Embryonic facial prominence (tissue), 1 donor: ENCODE data around the gene DLG4.
A peak's percentile ranks its signal among the peaks of the same experiment; 100 is the strongest.

Experiments used
- DNase-seq: peaks from one replicate; pipeline ENCODE4 v3.0.0-alpha.2; 2016; ENCODE audit errors: extremely low spot score

Gene DLG4

DNA sequence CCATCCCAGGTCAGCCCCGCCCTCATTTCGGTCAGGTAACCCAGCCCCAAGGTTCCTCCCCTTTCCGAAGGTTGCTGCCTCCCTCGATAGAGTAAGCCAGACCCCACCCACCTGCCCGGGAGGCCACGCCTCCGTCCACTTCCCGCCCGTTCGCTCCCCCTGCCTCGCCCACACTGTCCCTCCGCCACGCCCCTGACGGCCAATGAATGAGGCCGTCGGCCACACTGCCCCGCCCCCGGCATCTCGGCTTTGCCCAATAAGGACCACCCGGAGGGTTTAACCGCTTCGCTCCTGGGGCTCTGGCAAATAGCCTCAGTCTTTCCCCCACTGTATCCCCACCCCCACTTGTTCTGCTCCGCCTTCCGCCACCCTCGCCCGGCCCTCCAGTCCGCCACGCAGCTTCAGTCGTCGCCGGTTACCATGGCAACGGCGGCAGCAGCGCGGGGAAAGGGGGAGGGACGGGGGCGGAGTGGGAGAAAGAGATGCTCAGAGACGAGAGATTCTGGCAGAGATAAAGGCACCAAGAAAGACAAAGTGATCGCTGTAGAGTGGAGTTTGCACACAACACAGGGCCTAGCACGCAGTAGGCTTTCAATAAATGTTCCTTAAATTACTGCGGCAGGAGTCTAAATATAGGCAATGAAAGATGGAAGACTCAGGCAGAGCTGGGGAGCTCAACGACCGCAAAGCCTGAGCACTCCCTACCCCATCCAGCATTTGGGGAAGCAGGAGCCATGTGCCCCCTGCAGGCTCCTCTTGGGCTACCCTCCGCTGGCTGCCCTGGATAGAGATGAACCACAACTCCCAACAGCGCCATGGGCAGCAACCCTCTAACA lies 5.1 kb downstream of the DLG4 start:
- peak; percentile 96 for DNase-seq

DNA sequence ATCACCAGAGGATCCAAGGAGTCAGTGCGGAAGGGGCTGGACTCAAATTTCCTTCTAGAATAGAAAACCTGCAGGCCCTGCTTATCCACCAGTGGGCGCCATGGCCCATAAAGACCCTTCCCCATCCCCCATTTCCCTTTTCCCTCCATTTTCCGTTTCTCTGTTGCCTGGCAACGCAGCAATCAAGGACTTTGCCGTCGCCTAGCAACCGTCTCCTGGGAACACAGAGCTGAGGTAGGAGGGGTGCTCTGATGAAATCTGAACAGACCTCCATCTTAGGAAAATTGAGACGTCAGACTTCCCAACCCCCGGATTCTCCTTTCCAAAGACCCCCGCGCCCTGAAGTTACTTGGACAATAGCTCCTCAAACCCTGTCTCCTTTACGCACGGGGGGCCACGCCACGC lies 5.7 kb downstream of the DLG4 start:
- peak; percentile 97 for DNase-seq

DNA sequence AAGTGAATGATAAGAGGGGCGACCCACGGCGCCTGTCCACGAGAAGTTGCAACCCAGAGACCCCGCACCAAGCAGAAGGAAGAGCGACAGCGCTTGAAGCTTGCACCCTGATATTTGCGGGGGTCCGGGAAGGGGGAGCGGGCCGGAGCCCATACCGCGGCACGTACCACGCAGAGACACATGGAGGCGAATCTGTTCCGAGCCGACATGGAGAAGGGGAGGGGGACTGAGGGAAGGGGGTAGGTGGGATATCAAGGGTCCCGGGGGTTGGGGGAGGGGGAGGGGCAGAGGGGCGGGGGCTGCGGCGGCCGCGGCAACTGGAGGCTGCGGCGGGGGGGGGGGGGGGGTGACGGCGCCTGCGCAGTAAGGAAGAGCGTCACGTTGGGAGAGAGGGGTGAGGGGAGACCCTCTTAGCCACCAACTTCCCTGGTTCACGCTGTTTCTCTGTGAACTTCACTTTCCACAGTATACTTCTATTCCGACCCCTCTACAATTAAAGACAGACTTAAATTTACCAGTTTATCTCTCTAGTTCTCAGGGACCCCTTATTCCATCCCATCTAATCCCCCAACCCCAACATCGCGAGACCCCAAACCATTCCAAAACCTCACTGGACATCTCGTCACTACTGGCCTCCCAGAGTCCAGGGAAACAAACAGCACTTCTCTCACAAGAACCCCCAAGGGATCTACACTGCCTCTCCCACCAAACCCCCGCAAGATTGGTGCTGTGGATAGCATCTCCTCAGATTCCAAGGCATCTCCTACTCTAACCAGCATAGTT lies 8.0 kb downstream of the DLG4 start:
- DNase-seq, result no peak

DNA sequence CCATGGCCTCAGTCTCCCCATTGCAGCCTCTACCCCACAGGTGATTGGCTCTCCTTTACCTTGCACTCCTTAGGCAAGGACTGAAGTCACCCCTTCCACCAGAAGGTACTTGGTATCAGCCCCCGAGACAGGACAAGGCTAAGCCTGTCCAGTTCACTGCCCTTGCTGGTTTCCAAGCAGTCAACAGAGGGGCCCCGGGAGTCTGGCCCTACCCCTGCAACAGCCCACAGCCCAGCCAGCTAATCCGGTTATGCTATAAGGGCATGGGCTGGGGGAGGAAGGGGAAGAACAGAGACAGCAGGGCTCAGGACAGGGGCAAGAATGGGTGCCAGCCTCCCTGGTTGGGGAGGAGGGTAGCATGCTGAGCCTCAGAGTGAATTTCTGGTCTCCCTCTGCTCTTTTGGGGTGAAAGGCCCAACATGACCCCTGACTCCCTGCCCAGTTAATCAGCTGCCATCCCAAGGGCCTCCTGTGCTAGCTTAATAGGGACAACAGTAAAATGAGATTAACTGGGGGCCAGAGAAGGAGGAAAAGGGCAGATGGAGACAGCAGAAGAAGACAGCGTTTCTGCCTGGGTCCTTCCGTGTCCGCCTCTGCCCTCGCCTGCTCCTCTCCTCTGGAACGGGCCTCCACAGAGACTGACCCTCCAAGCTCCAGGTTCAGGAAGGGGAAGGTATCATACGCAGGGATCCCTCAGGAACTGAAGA lies 10.7 kb downstream of the DLG4 start:
- no peak for DNase-seq

DNA sequence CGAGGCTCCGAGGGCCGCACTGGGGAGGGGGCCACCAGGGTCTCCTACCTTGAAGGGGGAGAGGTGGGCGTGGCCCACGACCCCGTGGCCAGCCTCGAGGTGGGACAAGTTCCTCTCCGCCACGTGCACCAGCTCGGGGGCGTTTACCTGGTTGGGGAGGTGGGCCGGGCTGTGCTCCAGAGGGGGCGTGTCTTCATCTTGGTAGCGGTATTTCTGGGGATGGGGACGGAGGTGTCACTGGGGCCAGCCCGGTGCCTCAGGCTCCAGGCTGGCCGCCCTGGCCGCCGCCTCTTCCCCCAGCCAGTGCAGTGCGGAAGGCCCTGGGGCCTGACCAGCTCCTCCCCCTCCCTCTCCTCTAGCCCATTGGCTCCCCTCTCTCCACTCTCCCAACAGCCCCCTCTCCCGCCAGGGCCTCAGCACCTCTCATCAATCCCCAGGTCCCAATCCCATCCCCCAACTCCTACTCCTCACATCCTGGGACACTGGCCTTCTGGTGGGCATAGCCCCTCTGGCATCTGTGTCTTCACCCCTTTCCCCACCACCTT lies 11.5 kb downstream of the DLG4 start:
- no peak for DNase-seq

DNA sequence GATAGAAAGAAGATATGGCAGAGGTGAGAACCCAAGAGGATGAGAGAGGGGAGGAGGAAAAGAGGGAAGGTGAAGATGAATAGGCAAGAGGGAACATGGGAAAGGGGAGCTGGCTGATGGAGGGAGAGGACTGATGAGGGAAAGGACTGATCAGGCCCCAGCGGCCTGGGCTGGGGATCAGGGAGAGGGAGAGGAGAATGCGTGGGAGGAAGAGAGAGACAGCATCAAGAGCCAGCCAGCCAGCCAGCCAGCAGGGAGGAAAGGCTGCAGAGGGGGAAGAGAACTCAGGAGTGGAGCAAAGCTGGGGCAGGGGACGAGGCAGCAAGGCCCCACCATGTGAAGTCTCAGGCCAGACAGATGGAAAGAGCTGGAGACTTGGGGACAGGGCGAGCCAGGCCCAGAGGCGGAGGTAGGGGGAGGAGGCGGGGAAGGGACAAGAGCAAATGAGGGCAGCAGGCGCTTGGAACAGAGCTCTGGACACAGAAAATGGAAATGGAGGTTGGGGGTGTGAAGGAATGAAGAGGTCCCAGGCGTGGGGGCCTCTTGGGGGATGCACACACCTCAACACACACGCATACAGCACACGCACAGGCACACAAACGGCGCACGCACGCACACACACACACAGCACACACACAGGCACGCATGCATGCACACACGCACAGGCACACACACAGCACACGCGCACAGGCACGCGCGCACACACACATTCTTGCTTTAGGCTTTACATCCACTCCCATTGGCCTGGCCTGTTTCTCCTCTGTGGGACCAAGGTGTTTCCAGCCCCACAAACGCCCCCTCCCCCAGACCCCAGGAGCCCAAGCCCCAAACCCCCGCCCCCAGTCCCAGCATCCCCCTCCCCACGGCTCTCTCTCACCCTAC lies 12.3 kb downstream of the DLG4 start:
- no peak for DNase-seq

DNA sequence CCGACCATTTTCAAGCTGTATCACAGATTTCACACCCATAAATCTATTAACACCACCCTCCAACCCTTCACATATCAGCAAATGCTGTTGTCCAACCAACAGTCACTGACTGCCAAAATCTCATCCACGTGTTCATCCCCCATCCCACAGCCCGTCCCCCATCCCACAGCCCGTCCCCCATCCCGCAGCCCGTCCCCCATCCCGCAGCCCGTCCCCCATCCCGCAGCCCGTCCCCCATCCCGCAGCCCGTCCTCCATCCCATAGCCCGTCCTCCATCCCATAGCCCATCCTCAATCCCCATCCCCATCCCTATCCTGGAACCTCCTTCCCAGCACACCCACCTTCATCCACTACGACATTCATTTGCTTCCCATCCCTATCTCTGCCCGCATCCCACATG lies 14.1 kb downstream of the DLG4 start:
- no peak for DNase-seq

DNA sequence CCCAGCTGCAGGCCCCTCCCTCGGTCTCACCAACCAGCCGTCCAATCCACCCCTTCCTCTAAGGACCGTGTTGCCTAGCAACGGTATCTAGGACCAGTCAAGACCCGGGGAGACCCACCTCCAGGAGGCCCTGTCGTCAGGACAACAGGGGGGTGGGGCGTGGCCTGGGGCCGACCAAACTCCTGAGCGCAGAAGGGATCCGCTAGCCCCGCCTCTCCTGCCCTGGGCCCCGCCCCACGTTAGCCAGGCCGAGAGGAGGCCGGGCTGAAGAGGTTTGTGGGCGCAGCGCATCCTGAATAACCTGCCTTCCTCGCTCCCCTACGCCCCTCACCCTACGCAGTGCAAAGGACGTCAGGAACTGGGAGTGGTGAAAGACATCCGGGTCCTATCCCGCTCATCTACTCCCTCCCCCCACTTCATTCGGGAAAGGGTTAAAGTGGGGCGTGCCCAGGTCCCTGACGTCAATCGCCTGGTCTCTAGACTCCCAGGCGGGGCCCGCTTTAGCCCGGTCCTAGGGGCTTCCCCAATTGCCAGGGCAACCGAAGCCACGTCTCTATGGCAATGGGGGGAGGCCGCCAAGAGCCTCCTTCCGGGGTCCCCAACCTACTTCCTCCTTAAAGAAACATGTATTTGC lies 14.7 kb downstream of the DLG4 start:
- DNase-seq, result peak; percentile 87

DNA sequence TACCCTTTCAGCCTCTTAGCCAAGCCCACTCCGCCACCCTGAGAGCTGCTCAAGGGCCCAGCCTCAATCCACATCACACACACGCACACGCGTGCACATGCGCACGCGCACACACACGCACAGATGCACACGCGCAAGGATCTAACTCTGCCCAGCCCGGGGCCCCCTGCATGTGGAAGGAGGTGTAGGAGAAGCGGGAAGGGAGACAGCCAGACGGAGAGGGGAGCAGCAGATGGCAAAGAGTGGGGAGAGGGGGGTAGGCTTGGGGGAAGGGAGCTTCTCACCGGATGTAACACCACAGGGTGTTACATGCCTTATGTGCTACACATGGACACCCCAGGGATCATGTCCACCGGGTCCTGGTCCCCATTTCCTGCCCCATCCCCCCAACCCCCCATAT lies 15.3 kb downstream of the DLG4 start:
- no peak for DNase-seq

DNA sequence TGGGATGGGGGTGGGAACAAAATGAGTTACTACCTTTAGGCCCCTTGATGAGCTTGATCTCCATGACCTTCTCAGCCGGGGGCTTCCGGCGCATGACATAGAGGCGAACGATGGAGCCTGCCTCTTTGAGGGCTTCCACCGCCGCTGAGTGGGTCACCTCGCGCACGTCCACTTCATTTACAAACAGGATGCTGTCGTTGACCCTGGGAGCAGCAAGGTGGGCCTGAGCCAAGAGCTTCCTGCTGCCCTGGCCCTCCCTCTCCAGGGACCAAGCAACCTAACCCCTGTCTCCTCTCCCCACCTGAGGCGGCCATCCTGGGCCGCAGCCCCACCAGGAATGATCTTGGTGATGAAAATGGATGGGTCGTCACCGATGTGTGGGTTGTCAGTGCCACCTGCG lies 16.2 kb downstream of the DLG4 start:
- no peak for DNase-seq

DNA sequence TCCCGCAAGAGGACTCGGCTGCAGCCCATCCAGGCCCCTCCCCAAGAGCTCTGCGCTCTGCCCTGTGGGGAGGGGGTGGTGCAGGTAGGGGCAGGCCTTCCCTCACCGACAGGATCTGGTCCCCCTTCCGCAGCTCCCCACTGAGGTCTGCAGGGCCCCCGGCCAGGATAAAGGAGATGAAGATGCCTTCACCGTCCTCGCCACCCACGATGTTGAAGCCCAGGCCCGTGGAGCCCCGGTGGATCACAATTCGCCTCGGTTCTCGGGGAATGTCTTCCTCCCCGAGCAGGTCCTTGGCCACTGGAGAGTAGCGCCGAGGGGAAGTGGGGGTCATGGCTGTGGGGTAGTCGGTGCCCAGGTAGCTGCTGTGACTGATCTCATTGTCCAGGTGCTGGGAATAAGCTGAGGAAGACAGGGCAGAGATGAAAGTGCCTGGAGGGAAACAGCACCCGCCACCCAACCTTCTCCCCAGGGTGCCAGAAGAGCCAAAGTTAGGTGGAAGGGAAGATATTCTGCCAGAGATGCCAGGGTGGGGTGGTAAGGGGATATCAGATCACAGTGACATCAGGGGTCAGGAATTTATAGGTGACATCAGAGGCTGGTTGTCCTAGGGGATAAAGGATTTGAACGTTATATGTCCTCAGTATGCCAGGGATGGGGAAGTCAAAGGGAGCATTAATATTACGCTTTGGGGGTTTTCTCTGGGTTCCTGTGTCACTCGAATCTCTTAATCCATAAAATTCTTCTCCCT lies 22.8 kb downstream of the DLG4 start:
- no peak for DNase-seq

DNA sequence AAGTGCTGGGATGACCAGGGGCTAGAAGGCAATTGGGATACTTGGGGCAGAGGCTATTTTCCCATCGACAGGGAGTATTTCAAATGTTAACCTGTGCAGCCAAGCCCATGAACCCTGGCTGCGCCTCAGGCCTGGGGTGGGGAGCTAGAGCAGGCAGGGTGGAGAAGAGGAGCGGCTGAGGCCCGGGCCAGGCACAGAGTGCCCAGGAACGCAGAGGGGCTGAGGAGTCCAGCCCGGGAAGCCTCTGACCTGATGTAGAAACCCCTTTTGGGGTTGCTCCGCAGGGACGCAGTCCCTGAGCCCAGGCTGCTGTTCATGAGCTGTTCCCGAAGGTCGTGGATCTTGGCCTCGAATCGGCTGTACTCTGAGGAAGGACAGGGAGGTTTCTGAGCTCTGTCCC lies 23.7 kb downstream of the DLG4 start:
- DNase-seq, result no peak

DNA sequence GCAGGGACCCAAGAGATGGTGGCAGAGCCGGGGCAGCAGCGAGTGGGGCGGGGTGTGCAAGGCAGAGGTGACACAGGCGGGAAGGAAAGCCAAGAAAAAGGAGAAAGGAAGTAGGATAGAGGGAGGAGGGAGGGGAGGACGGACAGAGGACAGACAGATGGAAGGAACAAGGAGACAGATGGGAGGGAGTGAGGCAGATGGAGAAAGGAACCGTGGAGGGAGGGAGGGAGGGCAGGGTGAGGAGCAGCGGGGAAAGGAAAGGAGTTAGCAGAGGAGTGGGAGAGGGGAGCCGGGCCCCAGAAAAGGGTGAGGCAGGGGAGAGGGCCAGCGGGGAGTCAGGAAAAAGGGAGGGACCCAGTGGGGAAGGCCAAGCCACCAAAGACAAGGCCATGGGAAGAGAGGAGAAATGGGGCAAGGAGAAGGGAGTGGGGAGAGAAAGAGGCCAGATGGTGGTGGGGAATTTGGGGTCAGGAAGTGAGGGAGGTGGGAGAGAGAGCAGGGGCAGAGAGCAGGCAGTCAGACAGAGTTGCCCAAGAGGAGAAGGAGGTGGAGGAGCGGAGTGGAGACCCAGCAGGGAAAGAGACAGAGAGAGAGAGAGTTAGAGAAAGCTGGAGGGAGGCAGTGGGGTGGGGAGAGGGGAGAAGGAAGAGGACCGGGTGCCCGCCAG lies 27.2 kb downstream of the DLG4 start:
- no peak for DNase-seq

DNA sequence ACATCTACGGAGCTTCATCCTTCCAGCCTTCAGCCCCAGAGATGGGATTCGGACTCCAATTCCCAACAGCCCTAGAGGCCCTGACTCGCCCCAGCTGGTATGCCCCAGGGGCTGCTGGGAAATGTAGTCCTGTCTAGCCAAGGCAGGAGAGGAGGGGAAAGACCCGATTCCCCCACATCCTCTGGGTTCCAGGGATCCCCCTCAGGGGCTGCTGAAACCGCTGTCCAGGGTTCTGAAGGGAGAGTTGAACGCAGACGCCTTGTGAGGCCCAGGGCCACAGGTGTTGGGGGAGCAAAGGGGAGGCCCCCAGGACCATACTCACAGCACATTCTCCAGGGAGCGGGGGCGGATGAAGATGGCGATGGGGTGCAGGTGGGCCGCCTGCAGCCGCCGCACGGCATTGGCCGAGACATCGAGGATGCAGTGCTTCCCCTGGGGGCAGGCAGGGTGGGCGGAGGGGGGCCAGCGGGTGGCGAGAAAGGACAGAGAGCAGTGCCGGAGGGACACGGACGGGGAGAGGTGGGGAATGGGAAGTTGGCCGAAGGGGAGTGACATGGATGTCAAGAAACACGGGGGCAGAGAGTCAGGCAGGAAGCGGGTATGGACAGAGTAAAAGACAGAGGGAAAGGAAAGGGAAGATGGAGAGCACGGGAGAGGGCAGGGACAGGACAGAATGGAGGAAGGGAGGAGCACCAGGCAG lies 27.9 kb downstream of the DLG4 start:
- no peak for DNase-seq

DNA sequence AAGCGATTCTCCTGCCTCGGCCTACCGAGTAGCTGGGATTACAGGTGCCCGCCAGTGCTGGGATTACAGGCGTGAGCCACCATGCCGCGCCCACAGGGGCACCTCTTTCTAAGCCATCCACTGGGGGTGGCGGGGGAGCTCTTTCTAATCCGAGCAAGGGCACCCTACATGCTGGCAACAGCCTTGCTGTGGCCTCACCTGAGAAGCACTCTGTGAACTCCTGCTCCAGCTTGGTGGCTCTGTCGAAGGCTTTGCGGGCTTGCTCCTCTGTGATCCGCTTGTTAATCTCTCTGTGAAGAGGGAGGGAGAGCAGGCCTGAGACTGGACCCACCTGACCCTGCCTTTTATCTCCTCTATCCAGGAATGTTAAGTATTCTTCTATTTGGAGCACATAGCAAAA lies 28.6 kb downstream of the DLG4 start:
- DNase-seq, result no peak

DNA sequence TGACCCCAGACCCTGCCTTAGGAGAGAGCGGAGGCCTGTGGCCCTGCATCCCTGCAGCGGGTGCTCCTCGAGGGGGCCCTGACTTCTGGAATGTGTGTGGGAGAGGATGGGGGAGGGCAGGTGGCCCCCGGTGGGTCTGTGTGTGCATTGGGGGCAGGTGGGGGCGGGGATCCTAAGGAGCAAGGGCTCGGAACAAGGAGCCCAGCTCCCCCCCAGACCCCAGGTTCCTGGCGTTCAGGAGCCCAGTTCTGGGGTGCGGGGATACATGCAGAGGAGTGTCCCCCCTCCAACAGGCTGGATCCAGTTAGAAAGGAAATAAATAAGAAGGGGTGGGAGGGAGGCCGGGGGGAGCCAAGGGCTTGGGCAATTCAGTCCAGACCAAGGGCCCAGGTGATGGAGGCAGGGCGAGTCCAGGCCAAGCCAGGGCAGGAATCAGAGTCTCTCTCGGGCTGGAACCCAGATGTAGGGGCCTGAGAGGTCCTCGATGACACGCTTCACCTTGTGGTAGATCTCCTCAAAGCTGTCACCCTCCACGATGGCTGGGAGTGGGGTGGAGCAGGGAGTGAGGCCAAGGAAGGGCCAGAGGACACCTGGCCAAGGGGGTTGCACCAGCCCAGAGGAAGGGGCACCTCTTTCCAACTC lies 29.2 kb downstream of the DLG4 start:
- DNase-seq, result no peak

DNA sequence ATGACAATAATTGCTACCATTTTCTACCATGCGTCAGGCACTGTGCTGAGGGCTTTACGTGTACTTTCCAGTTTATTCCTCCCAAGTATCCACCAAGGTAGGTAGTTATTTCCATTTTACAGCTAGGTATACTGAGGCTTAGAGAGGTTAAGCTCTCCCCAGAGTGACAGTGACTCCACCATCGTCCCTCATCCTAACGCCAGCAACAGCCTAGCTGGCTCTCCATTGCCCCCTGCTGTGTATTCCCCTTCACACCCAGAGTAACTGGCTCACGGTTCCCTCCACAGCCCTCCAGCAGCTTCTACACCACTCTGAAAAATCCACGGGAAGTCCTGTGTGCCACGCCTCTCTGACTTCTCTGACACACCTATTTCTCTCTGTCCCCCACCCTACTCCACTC lies 33.4 kb downstream of the DLG4 start:
- no peak for DNase-seq

DNA sequence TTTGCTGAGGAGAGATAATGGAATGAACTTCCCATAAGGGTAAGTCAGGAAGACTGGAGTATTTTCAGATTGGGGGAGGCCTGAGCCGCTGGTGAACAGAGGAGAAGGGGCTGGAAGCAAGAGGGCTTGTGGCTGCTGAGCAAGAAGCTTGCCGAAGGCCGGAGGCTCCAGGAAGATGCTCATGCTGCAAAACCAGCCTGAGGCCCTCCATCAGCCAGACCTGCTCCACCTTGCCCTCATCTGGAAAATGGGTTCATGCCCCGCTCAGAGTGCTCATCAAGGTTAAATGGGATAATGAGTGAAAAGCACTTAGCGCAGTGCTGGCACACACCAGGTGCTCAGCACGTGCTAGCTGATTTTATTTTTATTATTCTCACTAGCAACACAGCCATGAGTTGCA lies 35.0 kb downstream of the DLG4 start:
- DNase-seq, result no peak
